ENCODE results near the gene CAMK2G.

- TF ChIP-seq EZH2phosphoT487 (IDR thresholded peaks at IDR 0.05) (no peak), CTCF (IDR thresholded peaks at IDR 0.05) (peak; percentile 23)
Measured at GRCh38 chr10:73772281-73773151, 101.8 kb downstream of the CAMK2G start.

Data from neural progenitor cell (in vitro differentiated cells).